Kidney capillary endothelial cell (primary cell): ENCODE data around the gene TAS2R19.

Source experiments
- DNase-seq: peaks from one replicate; pipeline ENCODE4 v3.0.0-alpha.2; 2018; ENCODE audit warnings: low spot score

TAS2R19 gene

DNA sequence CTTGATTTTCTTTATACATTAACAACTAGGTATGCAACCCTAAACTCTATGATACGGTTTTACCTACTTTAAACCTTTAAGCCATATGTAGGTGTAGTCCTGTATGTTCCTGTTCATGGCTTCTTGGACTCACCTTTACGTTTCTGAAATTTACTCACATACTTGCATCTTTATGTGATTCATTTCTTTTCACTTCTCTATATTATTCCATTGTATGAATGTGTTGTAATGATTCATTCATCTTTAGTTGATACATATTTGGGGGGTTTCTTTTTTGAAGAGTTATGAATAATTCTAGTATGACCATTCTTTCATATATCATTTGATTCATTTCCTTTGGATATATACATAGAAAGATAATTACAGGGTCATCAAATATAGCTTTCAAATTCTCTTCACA, 33.3 kb downstream of the TAS2R19 start:
- no peak for DNase-seq

DNA sequence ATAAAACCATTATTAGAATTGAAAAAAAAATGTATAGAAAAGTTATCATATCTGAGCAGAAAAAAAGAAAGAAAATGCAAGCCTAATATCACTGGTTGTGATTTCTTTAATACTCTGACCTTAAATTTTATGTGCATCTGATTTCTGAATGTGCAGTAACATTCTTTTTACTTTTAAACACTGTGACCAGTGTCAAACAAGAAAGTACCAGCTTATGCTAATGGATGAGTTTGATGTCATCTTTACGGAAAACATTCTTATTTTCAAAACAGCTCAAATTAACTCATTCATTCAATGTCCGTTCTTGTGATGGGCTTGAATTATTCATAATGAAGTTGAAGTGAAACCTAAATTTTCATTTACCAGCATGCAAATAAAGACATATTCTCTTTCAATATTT, 35.6 kb downstream of the TAS2R19 start, which contains the start of gene TAS2R50:
TAS2R50 (minus strand) TSS at position 101 of the 400 bp plus-strand sequence; CDS start at position 49, 52 bp downstream.
- no peak for DNase-seq

- no peak for DNase-seq
Measured at GRCh38 chr12:10982244-10982643, 40.2 kb downstream of the TAS2R19 start.

DNA sequence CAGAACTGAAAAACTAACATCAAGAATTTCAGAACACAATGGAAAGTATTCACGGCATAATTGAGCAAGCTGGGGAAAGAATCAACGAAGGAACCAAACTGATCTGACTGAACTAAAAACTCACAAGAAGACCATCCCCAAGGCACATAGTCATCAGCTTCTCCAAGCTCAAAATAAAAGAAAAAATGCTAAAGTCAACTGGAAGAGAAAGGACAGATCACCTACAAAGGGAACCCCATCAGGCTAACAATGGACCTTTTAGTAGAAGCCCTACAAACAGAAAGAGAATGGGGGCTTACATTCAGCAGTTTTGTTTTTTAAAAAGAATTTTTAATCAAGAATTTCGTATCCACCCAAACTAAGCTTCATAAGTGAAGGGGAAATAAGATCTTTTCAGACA, 47.5 kb downstream of the TAS2R19 start:
- DNase-seq, result no peak
